Activated T-cell treated with anti-CD3 and anti-CD28 coated beads for 4 hours (primary cell): ENCODE data around the gene TCEA2.

Experiments
- DNase-seq: peaks from one replicate; pipeline ENCODE4 v3.0.0-alpha.2; 2020

The TCEA2 gene

GRCh38 chr20:64067733-64068307, 4.8 kb downstream of the TCEA2 start:
- DNase-seq: no peak

GRCh38 chr20:64068386-64069208, 5.6 kb downstream of the TCEA2 start:
- no peak for DNase-seq

GRCh38 chr20:64069209-64069613, 6.2 kb downstream of the TCEA2 start:
- DNase-seq: no peak

GRCh38 chr20:64069614-64070243, 6.7 kb downstream of the TCEA2 start:
- no peak for DNase-seq

GRCh38 chr20:64070244-64070993, 7.4 kb downstream of the TCEA2 start:
- DNase-seq: no peak

- no peak for DNase-seq
Measured at GRCh38 chr20:64071341-64072332, 8.6 kb downstream of the TCEA2 start.

GRCh38 chr20:64072498-64073063, 9.6 kb downstream of the TCEA2 start:
- no peak for DNase-seq

GRCh38 chr20:64073476-64074183, 10.6 kb downstream of the TCEA2 start:
- no peak for DNase-seq

- DNase-seq: no peak
Measured at GRCh38 chr20:64074184-64074789, 11.3 kb downstream of the TCEA2 start.

GRCh38 chr20:64074963-64075362, 12.0 kb downstream of the TCEA2 start:
- no peak for DNase-seq

GRCh38 chr20:64075556-64075955, 12.6 kb downstream of the TCEA2 start:
- no peak for DNase-seq

- DNase-seq: no peak
Measured at GRCh38 chr20:64076061-64076997, 13.3 kb downstream of the TCEA2 start.

- DNase-seq: no peak
Measured at GRCh38 chr20:64077094-64077493, 14.1 kb downstream of the TCEA2 start.

- DNase-seq: no peak
Measured at GRCh38 chr20:64077541-64077875, 14.5 kb downstream of the TCEA2 start.

- no peak for DNase-seq
Measured at GRCh38 chr20:64077876-64078551, 15.0 kb downstream of the TCEA2 start.

- no peak for DNase-seq
Measured at GRCh38 chr20:64078934-64079272, 15.9 kb downstream of the TCEA2 start.

GRCh38 chr20:64079273-64080012, 16.4 kb downstream of the TCEA2 start, which contains the start of gene RGS19:
Gene RGS19, minus strand, starts transcription at chr20:64079518. Its CDS starts 2,632 bp downstream, at chr20:64076886.
- peak; percentile 57 for DNase-seq
